OCI-LY7 (cell line): ENCODE results near the gene NMRK2.

Experiments used
- EZH2phosphoT487 ChIP-seq: fragments of 200-600 bp; sonication (generic); IDR thresholded peaks from 2 replicates; pipeline ENCODE4 v1.6.1; 2018; ENCODE audit warnings: low read depth, borderline replicate concordance, mild to moderate bottlenecking, mixed run types, antibody characterized with exemption, low read length, moderate library complexity, mixed read lengths
- TF ChIP-seq, protein P1 (sequence below): fragments of 200-600 bp; sonication (generic); conservative IDR thresholded peaks from 2 replicates; pipeline ENCODE4 v1.5.1; 2014; ENCODE audit warnings: mild to moderate bottlenecking, antibody characterized with exemption, low read length, moderate library complexity, mixed read lengths

DNA sequence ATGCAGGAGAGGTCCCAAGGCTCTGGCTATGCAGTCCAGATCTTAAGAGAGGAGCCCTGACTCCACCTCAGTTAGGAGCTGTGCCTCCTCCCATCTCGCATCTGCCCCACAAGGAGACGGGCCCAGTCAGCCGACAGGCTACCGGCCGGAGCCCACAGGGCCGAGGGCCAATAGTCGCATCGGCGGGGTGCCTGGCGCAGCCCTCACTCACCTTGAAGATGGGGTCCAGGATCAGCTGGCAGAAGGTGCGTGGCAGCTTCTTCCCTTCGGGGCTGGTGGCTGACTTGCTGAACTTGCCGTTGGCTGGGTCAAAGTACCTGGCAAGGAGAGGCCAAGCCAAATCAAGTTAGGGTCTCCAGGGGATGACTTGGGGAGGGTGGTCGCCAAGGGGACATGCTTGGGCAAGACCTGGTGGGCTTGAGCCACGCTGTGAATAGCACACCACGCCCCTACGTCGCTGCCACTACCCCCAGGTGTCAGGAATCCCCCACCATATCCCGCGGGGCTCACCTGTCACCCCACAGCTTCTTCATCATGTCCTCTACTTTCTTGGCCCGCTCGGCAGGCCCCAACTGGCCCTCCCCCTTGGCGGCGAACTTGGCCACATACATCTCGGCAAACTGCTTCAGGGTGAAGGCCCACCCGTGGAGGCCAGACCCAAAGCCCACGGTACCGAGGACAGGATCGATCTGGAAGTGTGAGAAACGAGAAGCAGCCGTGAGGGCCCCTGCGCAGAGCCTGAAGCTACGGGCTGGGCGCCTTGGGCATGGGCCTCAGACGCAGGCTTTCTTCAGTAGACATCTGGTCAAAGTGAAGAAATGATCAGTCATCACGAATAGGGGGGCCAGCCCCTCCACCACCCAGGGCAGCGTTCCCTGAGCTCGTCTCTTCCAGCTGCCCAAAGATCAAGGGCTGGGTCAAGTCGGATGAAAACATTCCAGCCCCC lies 49.1 kb downstream of the NMRK2 start:
- TF ChIP-seq, protein P1, sequence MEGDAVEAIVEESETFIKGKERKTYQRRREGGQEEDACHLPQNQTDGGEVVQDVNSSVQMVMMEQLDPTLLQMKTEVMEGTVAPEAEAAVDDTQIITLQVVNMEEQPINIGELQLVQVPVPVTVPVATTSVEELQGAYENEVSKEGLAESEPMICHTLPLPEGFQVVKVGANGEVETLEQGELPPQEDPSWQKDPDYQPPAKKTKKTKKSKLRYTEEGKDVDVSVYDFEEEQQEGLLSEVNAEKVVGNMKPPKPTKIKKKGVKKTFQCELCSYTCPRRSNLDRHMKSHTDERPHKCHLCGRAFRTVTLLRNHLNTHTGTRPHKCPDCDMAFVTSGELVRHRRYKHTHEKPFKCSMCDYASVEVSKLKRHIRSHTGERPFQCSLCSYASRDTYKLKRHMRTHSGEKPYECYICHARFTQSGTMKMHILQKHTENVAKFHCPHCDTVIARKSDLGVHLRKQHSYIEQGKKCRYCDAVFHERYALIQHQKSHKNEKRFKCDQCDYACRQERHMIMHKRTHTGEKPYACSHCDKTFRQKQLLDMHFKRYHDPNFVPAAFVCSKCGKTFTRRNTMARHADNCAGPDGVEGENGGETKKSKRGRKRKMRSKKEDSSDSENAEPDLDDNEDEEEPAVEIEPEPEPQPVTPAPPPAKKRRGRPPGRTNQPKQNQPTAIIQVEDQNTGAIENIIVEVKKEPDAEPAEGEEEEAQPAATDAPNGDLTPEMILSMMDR = no peak
- TF ChIP-seq EZH2phosphoT487 = no peak
